ENCODE data around the gene RBM19. TPM values are rescaled to one million over a fixed set of nuclear protein-coding genes. Genes with fewer than 3 reads are reported as not detected.

The RBM19 gene
- total RNA-seq, 4 donors from 2014 or later = 19.3 to 45.5 (median 31.5) TPM

GRCh38 chr12:114011711-114012110 lies 45.6 kb upstream of the RBM19 start:
- no peaks in the 10 kb centered on the region for H3K9me3 ChIP-seq
- H3K4me3 ChIP-seq = no peak overlapping the region
- intact Hi-C loops (cut with DNase I; ENCODE audit: low total_unique reads) = no loop called here
- no peaks in the 10 kb centered on the region for H3K4me1 ChIP-seq
- no peak overlapping the region for H3K27ac ChIP-seq
- H3K36me3 ChIP-seq = no peaks in the 10 kb centered on the region
- DNase-seq = no peak
- no peak for TF ChIP-seq POLR2A (IDR thresholded peaks at IDR 0.05)
- no peak for TF ChIP-seq CTCF (IDR thresholded peaks at IDR 0.05)
- peaks cover 0 to 3% of the 10 kb centered on the region in 2 donors for H3K27me3 ChIP-seq

- Histone ChIP-seq H3K27me3 (no peaks in the 10 kb centered on the region), H3K27ac (no peak overlapping the region), H3K4me1 (no peaks in the 10 kb centered on the region), H3K9me3 (no peaks in the 10 kb centered on the region), H3K4me3 (no peak overlapping the region), H3K36me3 (no peaks in the 10 kb centered on the region)
- no peak for TF ChIP-seq CTCF (IDR thresholded peaks at IDR 0.05)
- no peak for TF ChIP-seq POLR2A (IDR thresholded peaks at IDR 0.05)
- intact Hi-C loops (cut with DNase I; ENCODE audit: low total_unique reads) = no loop called here
- DNase-seq = no peak
Observed at GRCh38 chr12:114006482-114007425, 40.6 kb upstream of the RBM19 start.

GRCh38 chr12:114004402-114004801 lies 38.3 kb upstream of the RBM19 start:
- no peaks in the 10 kb centered on the region for H3K27me3 ChIP-seq
- H3K4me3 ChIP-seq = no peak overlapping the region
- intact Hi-C loops (cut with DNase I; ENCODE audit: low total_unique reads) = no loop called here
- H3K9me3 ChIP-seq = no peaks in the 10 kb centered on the region
- no peaks in the 10 kb centered on the region for H3K4me1 ChIP-seq
- TF ChIP-seq CTCF (IDR thresholded peaks at IDR 0.05) (no peak), POLR2A (IDR thresholded peaks at IDR 0.05) (no peak)
- no peak for DNase-seq
- no peaks in the 10 kb centered on the region for H3K36me3 ChIP-seq
- H3K27ac ChIP-seq = no peak overlapping the region

GRCh38 chr12:114003286-114003685 lies 37.2 kb upstream of the RBM19 start:
- intact Hi-C loops (cut with DNase I; ENCODE audit: low total_unique reads) = no loop called here
- Histone ChIP-seq H3K27ac (no peak overlapping the region), H3K4me1 (no peaks in the 10 kb centered on the region), H3K9me3 (no peaks in the 10 kb centered on the region), H3K4me3 (no peak overlapping the region), H3K36me3 (no peaks in the 10 kb centered on the region), H3K27me3 (no peaks in the 10 kb centered on the region)
- no peak for DNase-seq
- TF ChIP-seq CTCF (IDR thresholded peaks at IDR 0.05) (no peak), POLR2A (IDR thresholded peaks at IDR 0.05) (no peak)

- H3K27me3 ChIP-seq = no peaks in the 10 kb centered on the region
- no peaks in the 10 kb centered on the region for H3K4me1 ChIP-seq
- no peak for TF ChIP-seq CTCF (IDR thresholded peaks at IDR 0.05)
- TF ChIP-seq POLR2A (IDR thresholded peaks at IDR 0.05) = no peak
- H3K9me3 ChIP-seq = no peaks in the 10 kb centered on the region
- intact Hi-C loops (cut with DNase I; ENCODE audit: low total_unique reads) = no loop called here
- no peak overlapping the region for H3K4me3 ChIP-seq
- DNase-seq = no peak
- no peaks in the 10 kb centered on the region for H3K36me3 ChIP-seq
- no peak overlapping the region for H3K27ac ChIP-seq
Observed at GRCh38 chr12:114001511-114002340, 35.6 kb upstream of the RBM19 start.

Data from uterus (tissue), 4 donors.